T-helper 2 cell (primary cell): ENCODE measurements around the gene MICOS13.
"Not testable (repeated sequence)": the region's sequence is repeated elsewhere in the genome, so short reads cannot be mapped to it uniquely, and the experiment has no call there.

Source experiments
- DNase-seq, 5 experiments: peaks; one replicate each; pipeline versions ENCODE4 v3.0.0 to v3.0.0-alpha.2; 2012 to 2022
- total RNA-seq, 2 donors: gene quantifications; one replicate each; lab custom pipeline; 2026; lab: John Stamatoyannopoulos, UW

MICOS13 gene, protein sequence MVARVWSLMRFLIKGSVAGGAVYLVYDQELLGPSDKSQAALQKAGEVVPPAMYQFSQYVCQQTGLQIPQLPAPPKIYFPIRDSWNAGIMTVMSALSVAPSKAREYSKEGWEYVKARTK
- 10.9 to 16.1 reads per million in 2 donors for total RNA-seq

DNA sequence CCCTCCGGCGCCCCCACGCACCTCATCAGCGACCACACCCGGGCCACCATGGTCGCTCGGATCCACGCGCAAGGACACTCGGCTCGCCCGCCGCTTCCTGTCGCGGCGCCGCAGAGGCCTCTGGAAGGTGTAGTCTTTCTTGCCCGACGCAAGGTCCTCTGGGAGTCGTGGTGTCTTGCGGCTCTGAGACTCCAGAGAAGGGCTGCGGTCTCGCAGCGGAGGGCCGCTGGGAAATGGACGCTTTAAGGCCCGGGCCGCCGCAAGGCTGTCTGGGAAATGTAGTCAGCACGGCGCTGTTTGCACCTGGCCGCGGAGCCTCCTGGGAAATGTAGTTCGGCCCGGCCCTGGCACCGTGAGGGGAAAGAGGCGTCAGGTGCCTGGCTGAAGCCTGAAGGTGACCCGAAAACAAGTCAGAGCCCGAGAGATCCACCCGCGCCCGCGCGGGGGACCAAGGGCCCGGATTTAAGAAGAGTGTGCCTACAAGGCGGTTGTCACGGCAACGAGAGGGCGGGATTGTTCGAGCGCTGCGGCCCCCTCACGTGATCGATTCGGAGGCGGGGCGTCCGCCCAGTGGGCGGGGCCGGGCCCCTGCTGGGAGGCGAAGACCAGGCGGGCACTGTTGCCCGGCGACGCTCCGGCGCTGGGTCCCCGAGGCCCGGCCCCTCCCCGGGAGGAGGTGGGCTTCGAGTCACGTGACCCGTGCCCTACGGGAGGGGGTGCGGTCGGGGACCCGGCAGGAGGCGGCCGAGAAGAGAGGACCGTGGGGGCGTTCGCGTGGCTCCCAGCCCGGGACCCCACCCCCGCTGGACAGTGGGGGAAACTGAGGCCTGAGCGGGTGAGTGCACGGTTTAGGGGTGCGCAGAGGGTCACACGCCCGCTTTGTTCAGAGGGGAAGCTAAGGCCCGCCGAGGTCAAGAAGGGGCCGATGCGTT, at the start of gene MICOS13, which contains the start of gene HSD11B1L:
TSS of gene MICOS13 (minus strand) at position 80 of the 932 bp plus-strand sequence. CDS start at position 50, 30 bp downstream.
TSS of gene HSD11B1L (plus strand) at position 591 of the 932 bp plus-strand sequence. CDS start 3,806 bp downstream, outside the sequence.
- peak; percentile 93 to 100 (median 98) for DNase-seq

DNA sequence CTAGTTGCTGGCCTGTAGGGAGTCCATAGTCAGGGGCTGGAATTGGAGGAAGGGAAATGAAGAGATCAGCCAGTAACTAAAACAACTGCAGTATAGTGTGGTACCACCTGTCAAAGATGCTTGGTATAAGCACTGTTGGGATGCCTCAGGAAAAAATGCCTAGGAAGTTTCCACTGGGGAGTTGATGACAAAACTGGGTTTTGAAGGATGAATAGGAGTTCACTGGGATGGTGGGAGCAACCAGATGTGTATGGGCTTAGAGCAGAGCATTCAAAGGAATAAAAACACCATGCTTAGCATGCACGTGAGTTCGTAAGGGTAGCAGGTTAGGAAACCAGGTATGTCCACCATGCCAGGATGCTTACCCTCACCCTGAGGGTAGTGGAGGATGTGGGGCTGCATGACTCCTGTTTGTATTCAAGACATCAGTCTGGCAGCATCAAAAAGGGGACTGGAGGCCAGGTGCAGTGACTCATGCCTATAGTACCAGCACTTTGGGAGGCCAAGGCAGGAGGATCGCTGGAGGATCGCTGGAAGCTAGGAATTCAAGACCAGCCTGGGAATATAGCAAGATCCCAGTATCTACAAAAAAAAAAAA, 47.2 kb upstream of the MICOS13 start:
- no peak for DNase-seq

DNA sequence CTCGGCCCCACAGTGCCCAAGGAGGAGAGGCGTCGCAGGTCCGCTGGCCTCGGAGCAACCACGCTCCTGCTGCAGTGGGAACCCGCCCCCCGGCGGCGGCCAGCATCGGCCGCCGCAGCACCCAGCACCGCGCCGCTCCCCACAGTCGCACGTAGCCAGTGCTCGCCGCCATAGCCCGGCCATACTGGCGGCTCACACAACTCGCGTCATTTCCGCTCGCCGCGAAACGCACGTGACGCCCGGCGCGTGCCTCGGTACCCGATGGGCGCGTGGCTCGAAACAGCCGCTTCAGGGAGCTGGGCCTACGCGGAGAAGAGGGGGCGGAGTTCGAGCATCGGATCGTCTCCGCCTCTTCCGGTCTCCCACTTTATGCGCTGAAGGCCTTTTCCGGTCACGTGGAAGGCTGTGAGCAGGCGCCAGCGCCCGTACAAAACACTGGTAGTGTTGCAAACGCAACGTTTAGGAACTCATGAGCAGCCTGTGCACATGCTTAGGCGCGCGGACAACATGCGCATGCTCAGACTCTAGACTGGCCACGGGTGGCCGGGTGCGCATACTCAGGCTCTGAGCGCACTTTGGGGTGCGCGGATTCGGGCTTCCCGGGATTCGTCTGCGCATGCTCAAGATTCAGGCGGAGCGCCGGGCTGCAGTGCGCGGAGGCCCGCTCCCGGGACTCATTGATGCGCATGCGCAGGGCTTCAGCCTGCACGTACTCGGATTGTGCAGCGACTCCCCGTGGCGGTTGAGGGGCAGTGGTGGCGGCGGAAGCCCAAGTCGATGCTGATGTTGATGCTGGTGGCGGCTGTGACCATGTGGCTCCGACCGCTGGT, 39.9 kb upstream of the MICOS13 start, which contains the start of the genes CATSPERD and LONP1:
TSS of gene CATSPERD (plus strand) at position 677 of the 830 bp plus-strand sequence. CDS start at position 778, 101 bp downstream.
TSS of gene LONP1 (minus strand) at position 186 of the 830 bp plus-strand sequence. CDS start at position 172, 14 bp downstream.
- peak; percentile 94 to 99 (median 98) for DNase-seq

DNA sequence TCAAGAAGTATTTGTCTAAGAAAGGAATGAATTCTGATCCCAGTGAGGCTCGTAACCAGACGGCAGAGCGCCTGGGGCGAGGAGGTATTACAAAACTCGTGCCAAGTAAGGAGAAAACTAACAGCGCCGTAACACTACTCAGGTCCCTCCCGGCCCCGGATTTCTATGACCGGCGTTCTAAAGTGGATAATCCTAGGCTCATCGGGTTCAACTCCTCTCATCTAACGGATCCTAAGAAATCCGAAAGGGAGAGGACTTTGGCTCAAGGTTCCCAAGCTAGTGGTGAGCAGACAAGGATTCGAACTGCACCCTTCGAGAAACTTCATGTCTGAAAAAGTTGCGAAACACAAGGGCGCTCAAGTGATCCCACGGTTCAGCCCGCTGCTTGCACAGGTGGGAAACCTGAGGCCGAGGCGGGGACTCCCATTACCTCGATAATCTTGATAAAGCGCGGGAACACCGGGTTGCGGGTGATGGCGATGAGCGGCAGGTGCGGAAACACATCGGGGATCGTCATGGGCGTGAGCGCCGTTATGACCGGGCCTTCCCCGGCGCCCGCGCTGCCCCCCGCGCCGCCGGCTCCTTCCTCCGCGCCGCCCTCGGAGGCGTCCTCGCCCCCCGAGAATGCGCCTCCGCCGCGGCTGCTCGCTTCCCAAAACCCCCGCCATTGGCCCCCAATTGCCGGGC, 39.1 kb upstream of the MICOS13 start:
- peak in 2 of 5 experiments; percentile 21 to 44 for DNase-seq

DNA sequence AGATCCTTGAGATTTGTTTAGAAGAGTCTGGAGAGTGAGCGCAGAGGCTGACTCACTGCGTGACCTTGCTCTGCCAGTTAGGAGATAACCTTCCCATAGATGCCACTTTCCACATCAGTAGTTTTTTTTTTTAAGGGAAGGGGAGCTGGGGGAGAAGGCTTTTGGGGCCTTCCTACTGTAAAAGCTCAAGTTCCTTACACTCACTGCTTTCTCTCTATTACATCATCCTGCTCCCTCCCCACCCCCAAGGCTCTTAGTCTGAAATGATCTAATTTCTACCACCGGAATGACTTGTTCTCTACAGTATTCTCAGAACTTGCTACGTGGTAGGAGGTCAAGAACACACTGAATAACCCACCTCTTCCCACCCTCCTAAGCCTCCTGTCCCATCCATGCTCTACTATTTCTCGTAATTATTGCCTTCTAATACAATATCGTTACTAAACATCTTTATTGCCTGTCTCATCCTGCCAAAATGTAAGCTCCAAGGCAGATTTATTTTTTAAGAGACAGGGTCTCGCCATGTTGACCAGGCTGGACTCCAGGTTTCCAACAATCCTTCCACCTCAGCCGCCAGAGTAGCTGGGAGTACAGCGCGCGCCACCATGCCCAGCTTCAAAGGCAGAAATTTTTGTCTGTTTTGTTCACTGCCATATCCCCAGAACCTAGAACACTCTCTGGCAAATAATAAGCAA, 38.4 kb upstream of the MICOS13 start:
- peak in 2 of 5 experiments; percentile 52 to 55 for DNase-seq

DNA sequence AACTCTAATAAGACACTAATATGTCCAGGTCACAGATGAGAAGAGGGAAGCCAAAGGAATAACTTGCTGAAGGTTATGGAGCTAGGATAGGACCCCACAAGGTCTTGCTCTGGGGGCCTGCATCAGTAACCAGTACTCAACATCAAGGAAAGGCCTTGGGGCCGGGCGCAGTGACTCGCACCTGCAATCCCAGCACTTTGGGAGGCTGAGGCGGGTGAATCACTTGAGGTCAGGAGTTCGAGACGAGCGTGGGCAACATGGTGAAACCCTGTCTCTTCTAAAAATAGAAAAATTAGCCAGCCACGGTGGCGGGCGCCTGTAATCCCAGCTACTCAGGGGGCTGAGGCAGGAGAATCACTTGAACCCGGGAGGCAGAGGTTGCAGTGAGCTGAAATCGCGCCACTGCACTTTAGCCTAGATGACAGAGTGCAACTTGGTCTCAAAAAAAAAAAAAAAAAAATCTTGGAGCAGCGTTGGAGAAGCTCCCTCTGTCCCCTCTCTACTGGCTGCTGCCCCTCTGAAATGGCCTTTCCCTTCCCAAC, 37.8 kb upstream of the MICOS13 start:
- DNase-seq, result peak in 1 of 5 experiments; percentile 52

DNA sequence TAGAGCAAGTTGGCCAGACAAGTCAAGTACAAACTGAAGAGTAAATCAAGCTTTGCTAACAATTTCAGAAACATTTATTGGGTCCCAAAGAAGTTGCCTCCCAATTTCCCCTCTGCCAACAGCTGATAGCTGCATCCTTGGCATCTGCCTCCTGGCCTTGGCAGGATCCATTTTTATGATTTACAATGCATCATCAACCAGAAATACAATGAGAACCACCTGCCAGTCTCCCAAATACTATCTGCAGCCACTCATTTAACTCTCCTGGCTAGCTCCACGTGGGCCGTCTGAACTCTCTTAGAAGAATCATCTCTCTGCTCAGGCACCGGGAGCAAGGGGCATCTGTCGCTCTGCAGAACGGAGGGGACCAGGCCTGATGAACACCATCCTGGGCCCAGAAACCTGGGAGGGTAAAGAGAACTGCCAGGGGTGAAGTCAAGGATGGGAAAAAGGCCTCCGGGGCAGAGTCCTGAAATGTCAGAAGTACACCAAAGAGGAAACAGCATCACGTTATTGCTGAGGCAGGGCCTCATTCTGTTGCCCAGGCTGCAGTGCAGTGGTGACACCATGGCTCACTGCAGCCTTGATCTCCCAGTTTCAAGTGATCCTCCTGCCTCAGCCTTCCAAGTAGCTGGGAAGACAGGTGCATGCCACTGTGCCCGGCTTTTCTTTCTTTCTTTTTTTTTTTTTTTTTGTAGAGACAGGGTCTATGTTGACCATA, 37.1 kb upstream of the MICOS13 start:
- no peak for DNase-seq

DNA sequence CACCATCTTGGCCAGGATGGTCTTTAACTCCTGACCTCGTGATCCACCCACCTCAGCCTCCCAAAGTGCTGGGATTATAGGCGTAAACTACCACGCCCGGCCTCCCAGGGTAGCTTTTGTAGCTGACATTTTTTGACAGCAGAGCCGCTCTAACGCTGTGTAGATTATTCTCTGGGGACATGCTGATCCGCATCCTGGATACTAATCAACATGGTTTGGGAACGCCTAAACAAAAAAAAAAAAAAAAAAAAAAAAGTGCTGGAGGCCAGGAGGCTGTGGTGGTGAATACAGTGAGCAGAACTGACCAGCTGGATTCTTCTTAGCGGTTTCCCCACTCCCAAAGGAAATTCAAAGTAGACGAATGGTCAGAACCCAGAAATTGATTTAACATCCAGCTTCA, 34.5 kb upstream of the MICOS13 start:
- no peak for DNase-seq

DNA sequence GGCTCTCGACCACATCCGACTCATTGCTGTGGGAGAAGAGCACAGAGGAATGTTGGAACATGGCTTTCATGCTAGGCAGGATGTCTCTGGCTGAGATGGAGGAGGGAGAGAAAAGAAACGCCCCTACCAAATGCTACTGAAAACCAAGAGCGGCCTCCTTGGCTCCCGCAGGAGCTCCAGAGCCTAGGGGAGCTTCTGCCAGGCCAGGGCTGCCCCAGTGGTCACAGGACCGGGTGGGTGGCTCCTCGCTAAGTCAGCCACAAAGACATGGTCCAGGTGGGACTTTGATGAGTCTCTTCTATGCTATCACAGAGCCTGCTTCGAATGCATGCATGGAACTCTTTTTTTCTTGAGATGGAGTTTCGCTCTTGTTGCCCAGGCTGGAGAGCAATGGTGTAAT, 32.9 kb upstream of the MICOS13 start:
- DNase-seq, result no peak

DNA sequence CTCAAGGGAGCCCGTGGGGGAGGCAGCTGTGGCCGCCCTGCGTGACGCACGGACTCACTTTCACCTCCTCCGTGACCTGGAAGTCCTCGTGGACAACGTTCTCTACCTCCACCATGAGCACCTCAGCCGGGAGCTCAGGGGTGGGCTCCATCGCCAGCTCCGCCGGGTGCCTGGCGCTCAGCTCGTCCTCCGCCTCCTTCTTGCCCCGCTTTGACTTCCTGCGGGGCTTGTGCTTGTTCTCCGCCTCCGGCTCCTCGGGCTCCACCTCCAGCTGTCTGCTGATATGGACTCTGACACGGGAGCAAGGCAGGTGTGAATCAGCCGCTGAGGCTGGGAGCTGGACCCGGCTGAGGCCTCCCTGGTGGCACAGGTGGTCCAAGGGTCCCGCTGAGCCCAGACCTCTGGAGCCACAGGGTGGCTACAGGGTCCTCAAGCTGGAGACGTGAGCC, 31.4 kb upstream of the MICOS13 start:
- no peak for DNase-seq

DNA sequence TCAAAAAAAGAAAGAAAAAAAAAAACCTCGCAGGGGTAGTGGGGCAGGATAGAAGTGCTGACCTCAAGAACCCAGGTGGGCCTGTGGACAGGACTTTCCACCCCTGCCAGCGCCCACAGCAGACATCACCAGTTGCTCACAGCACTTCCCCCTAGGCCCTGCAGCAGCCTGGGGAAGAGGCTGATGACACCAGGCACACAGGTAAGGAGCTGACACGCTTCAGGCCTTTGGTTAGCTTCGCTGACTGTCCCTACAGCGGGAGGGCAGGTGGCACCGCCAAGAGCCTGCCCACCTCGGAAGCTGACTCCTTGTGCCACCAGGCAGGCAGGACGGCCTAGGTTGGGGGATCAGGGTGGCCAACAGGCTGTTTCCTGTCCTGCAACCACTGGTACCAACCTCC, 30.7 kb upstream of the MICOS13 start:
- no peak for DNase-seq

DNA sequence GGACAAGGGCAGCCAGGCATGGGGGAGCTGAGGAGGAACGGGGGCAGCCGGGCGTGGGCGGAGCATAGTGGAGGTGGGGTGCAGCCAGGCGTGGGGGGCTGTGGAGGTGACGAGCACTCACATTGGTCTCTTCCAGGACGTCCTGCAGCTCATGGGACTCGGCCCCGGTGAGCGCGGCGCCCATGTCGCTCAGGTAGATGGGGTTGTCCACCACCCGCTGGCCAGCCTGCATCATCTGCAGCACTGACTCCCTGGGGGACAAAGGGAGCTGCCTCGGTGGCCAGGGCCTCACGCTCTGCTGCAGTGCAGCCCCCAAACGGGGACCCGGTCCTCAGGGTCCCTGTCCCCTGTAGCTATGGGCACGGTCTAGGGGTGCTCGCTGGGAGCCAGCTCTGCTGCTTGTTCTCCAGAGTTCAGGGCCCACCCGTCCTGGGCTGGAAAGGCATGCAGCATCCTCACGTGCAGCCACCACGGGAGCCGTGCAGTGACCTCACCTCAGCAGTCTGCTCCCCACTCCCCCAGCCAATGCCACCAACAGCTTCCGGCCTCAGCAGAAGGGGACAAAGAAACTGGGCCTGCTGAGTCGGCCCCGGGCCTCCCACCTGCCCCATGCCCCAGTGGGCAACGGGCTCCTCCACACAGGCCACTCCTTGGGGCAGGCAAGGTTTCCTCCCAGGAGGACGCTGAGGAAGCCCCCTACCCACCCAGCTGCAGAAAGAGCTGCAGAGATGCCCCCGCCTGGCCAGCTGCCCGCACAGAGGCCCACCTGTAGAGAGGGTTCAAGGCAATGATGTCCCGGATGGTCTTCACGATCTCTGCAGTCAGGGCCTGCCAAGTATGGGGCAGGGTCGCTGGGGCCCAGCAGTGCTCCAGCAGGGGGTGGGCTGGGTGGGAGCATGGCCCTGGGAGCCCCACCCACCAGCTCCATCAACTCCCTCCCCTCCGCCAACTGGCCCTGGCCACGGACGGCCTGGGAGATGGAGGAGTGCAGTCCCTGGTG, 27.6 kb upstream of the MICOS13 start:
- no peak for DNase-seq

DNA sequence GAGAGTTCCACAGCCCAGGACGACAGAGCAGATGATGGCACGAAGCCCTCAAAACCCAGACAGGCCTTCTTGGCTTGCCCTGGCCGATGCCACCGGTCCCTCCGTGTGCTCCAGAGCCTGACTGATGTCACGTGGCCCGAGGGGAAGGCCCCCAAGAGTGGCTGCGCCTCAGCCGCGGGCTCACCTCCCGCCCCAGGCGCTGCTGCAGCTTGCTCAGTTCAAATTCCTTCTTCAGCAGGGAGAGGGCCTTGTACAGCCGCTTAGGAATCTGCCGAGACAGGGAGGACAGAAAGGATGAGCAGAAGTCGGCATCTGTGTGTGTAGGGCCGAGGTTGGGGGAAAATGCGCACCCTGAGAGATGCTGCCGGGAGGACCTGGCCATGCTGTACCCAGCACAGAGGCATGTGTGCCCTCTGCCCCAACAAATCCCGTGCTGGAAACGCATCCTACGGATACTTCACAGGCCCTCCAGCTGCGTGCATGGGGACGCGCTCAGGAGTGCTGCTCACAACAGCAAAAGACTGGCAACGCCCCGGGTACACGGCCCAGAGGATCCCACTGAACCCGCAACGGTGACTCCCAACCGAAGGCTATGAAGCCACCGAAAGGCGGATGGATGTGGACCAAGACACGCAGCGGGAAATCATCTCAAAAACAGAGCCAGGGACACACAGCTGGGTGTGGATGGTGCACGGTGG, 26.7 kb upstream of the MICOS13 start:
- no peak for DNase-seq

DNA sequence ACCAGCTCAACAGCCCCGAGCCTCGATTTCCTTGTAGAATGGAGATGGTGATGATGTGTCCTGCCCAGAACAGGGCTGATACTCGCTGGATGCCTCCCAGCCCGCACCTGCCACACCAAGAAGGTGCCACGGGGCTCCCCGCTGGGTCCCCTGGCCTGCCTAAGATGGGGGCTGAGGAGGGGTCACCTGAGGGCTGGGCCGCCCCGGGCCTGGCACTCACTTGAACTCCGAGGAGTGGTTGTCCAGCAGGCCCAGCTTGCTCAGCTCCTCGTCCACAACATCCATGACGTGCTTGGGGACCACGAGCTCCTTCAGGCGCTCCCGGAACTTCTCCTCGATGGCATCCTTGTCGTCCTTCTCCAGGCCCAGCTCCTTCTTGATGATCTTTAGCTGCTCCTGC, 25.2 kb upstream of the MICOS13 start:
- DNase-seq, result no peak

DNA sequence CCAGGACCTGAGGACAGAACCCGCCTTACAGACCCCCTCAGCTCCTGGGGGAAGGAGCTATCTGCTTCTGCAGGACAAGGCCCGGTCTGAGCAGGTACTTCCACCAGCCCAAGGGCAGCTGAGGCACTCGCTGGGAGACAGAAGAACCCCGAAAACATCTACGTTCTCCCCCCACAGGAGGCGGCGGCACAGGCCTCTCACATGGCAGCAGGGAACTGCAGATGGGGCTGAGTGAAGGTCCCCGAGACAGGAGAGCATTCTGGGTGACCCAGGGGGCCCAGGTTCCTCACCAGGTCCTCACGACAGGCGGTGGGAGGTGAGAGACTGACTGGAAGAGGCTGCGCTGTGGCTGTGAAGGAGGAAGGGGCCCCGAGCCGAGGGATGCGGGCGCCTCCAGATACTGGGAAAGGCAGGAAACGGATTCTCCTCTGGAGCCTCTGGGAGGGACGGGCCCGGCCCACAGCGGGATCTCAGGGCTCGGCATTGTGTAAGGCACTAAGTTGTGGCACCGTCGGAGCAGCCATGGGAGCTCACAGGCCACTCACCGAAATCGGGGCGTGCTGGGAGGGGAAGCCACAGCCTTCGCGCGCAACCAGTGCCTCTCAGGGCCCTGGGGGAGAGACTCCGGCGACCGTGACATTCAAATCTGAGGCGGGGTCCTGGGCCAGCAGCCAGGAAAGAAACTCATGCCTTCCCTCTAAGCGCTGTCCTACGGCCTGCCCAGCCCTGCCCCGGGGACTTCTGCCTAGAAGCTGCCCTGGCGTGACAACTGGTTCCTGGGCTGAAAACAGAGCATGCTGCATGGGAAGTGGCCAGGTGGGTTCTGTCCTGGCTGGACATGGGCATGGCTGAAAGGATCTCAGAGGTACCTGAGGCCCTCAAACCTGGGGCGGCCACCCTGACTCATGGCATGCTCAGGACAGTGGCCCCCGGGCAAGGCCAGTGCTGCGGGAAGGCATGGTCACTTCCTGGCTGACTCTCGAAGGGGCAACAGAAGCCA, 23.8 kb upstream of the MICOS13 start:
- DNase-seq, result no peak

DNA sequence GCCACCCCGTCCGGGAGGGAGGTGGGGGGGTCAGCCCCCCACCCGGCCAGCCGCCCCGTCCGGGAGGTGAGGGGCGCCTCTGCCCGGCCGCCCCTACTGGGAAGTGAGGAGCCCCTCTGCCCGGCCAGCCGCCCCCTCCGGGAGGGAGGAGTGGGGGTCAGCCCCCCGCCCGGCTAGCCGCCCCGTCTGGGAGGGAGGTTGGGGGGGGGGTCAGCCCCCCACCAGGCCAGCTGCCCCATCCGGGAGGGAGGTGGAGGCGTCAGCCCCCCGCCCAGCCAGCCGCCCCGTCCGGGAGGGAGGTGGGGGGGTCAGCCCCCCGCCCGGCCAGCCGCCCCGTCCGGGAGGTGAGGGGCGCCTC, 21.7 kb upstream of the MICOS13 start:
- not testable (repeated sequence) for DNase-seq
